Measurements from ENCODE around the gene CYFIP1. TPM values are rescaled to one million over a fixed set of nuclear protein-coding genes. Genes with fewer than 3 reads are reported as not detected.
A peak's percentile ranks its signal among the peaks of the same experiment; 100 is the strongest.

Gene CYFIP1
- total and polyA plus RNA-seq, 2 donors from 2014 or later = 32.3 to 143 TPM

DNA sequence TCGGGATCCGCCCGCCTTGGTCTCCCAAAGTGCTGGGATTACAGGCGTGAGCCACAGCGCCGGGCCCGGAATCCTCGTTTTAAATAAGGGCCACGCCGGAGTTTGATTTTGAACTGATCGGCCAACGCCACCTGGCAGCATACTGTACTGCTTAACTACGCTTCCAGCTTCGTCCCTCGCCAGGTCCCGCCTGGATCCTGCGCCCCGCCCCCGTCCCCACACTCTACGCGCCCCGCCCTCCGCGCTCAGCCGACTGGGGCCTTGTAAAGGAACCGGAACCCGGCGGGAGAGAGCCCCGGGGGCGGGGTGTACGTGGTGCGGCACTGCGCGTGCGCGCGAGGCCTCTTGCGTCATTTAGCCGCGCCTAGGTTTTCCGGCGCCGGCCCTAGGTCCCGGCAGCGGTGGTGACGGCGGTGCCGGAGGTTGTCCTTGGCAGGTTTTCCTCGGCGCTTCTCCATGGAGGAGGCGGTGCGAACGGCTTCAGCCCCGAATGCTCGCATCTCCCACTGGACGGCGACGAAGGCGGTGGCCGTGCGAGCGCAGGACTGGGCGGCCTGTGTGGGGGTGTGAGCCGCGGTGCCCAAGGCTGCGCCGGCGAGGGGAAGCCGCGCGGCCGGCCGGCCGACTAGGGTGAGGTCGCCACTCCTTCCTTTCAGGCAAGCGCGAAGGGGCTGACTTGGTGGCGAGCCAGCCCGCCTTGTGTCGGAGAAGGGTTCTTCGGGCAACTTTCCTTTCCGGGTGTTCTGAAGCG, 141.7 kb downstream of the CYFIP1 start, which contains the start of gene NIPA2:
TSS of gene NIPA2 (plus strand) at position 375 of the 751 bp plus-strand sequence. CDS start 13,066 bp downstream, outside the sequence.
- peak within 1 kb of the TSS; percentile 89 to 92 (median 92) for H3K4me3 ChIP-seq (ENCODE audit: low read length in 3 of 3)
- DNase-seq (peak; percentile 98 to 100 (median 99)), FAIRE-seq (no peak)
- TF ChIP-seq, protein P1, sequence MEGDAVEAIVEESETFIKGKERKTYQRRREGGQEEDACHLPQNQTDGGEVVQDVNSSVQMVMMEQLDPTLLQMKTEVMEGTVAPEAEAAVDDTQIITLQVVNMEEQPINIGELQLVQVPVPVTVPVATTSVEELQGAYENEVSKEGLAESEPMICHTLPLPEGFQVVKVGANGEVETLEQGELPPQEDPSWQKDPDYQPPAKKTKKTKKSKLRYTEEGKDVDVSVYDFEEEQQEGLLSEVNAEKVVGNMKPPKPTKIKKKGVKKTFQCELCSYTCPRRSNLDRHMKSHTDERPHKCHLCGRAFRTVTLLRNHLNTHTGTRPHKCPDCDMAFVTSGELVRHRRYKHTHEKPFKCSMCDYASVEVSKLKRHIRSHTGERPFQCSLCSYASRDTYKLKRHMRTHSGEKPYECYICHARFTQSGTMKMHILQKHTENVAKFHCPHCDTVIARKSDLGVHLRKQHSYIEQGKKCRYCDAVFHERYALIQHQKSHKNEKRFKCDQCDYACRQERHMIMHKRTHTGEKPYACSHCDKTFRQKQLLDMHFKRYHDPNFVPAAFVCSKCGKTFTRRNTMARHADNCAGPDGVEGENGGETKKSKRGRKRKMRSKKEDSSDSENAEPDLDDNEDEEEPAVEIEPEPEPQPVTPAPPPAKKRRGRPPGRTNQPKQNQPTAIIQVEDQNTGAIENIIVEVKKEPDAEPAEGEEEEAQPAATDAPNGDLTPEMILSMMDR (IDR thresholded peaks at IDR 0.05; ENCODE audit: borderline replicate concordance, extremely low read depth, insufficient read depth) = no peak
- H3K36me3 ChIP-seq (ENCODE audit: control insufficient read depth in 2 of 3, insufficient read depth in 3 of 3, low read length in 3 of 3) = peaks cover 0 to 2% (median 0%) of the 10 kb centered on the region in 3 donors
- intact Hi-C loops (cut with DNase I) = no loop called here
- H3K9me3 ChIP-seq (ENCODE audit: control insufficient read depth in 2 of 3, insufficient read depth in 1 of 3, low read length in 3 of 3) = no peaks in the 10 kb centered on the region
- no peaks in the 10 kb centered on the region for H3K4me1 ChIP-seq (ENCODE audit: control insufficient read depth in 2 of 3, insufficient read depth in 2 of 3, low read depth in 1 of 3, low read length in 3 of 3)
- H3K9ac ChIP-seq (ENCODE audit: low read length in 3 of 3) = peak within 1 kb of the TSS; percentile 61 to 97 (median 78)
- H3K27ac ChIP-seq (ENCODE audit: low read depth in 2 of 2, low read length in 2 of 2) = peak within 1 kb of the TSS; percentile 93 to 95
- no peaks in the 10 kb centered on the region for H3K27me3 ChIP-seq (ENCODE audit: control insufficient read depth, insufficient read depth, low read length)

GRCh38 chr15:22831473-22831872, 148.7 kb downstream of the CYFIP1 start:
- intact Hi-C loops (cut with DNase I) = no loop called here
- Histone ChIP-seq H3K27ac (ENCODE audit: low read depth in 2 of 2, low read length in 2 of 2) (no peak overlapping the region), H3K36me3 (ENCODE audit: control insufficient read depth in 2 of 3, insufficient read depth in 3 of 3, low read length in 3 of 3) (peaks cover 0 to 4% (median 0%) of the 10 kb centered on the region in 3 donors), H3K4me1 (ENCODE audit: control insufficient read depth in 2 of 3, insufficient read depth in 2 of 3, low read depth in 1 of 3, low read length in 3 of 3) (no peaks in the 10 kb centered on the region), H3K27me3 (ENCODE audit: control insufficient read depth, insufficient read depth, low read length) (no peaks in the 10 kb centered on the region), H3K9me3 (ENCODE audit: control insufficient read depth in 2 of 3, insufficient read depth in 1 of 3, low read length in 3 of 3) (no peaks in the 10 kb centered on the region), H3K4me3 (ENCODE audit: low read length in 3 of 3) (no peak overlapping the region), H3K9ac (ENCODE audit: low read length in 3 of 3) (no peak overlapping the region)
- DNase-seq = peak in 1 of 5 donors; percentile 28
- no peak for FAIRE-seq
- TF ChIP-seq, protein P1 (IDR thresholded peaks at IDR 0.05; ENCODE audit: borderline replicate concordance, extremely low read depth, insufficient read depth) = no peak

DNA sequence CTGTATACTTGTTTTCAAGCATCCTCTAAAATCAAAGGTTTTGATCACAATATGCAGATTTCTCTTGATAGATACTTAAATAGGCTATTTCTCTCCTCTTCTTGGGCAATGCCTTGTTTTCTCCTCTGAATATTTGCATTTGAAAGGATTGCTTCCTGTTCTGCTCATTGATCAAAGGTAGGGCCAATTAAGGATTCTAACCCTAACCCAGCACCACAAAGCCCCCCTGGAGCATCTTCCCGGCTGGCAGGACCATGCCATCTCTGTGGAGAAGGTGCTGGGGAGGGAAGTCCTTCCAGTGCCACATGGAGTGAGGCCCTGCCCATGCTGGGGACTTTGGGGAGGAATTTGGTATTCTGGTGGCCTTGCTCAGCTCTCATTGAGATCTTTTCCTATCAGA, 153.0 kb downstream of the CYFIP1 start:
- Histone ChIP-seq H3K4me3 (ENCODE audit: low read length in 3 of 3) (no peak overlapping the region), H3K27me3 (ENCODE audit: control insufficient read depth, insufficient read depth, low read length) (no peaks in the 10 kb centered on the region), H3K9me3 (ENCODE audit: control insufficient read depth in 2 of 3, insufficient read depth in 1 of 3, low read length in 3 of 3) (no peaks in the 10 kb centered on the region), H3K4me1 (ENCODE audit: control insufficient read depth in 2 of 3, insufficient read depth in 2 of 3, low read depth in 1 of 3, low read length in 3 of 3) (no peaks in the 10 kb centered on the region), H3K9ac (ENCODE audit: low read length in 3 of 3) (no peak overlapping the region), H3K27ac (ENCODE audit: low read depth in 2 of 2, low read length in 2 of 2) (no peak overlapping the region), H3K36me3 (ENCODE audit: control insufficient read depth in 2 of 3, insufficient read depth in 3 of 3, low read length in 3 of 3) (peaks cover 0 to 15% (median 7%) of the 10 kb centered on the region in 3 donors)
- FAIRE-seq (no peak), DNase-seq (no peak)
- intact Hi-C loops (cut with DNase I) = no loop called here
- TF ChIP-seq, protein P1 (IDR thresholded peaks at IDR 0.05; ENCODE audit: borderline replicate concordance, extremely low read depth, insufficient read depth) = no peak
